PFSK-1 (cell line): ENCODE data around the gene CLASP1.

Experiments used
- POLR2AphosphoS5 ChIP-seq: IDR thresholded peaks from 2 replicates; pipeline ENCODE4 v1.6.1; 2012; ENCODE audit warnings: low read depth, mild to moderate bottlenecking, control low read depth, low read length, moderate library complexity
- REST ChIP-seq, 2 experiments: IDR thresholded peaks; 2 replicates each; pipeline versions ENCODE4 v1.6.1 to v1.8.0; 2011 to 2012; ENCODE audit warnings: low read depth in 2 of 2, low read length in 2 of 2, control low read depth in 1 of 2, inconsistent platforms in 1 of 2, mild to moderate bottlenecking in 1 of 2, moderate library complexity in 1 of 2; ENCODE audit not compliant: insufficient read depth in 1 of 2
- SIN3A ChIP-seq: IDR thresholded peaks from 2 replicates; pipeline ENCODE4 v1.6.1; 2012; ENCODE audit warnings: mild to moderate bottlenecking, low read length, moderate library complexity, borderline replicate concordance; ENCODE audit not compliant: insufficient read depth
- TAF1 ChIP-seq: IDR thresholded peaks from 2 replicates; pipeline ENCODE4 v1.6.1; 2012; ENCODE audit warnings: low read length, control low read depth, borderline replicate concordance; ENCODE audit not compliant: insufficient read depth

GRCh38 chr2:121359716-121360565 lies 289.3 kb downstream of the CLASP1 start:
- no peak for TF ChIP-seq TAF1
- TF ChIP-seq REST (IDR thresholded peaks at IDR 0.05; ENCODE audit: insufficient read depth in 1 of 2, low read depth in 2 of 2, low read length in 2 of 2) = no peak
- no peak for TF ChIP-seq POLR2AphosphoS5
- no peak for TF ChIP-seq SIN3A
